Esophagus muscularis mucosa (tissue), 4 donors: Measurements from ENCODE around the gene UGT1A1. TPM values are rescaled to one million over a fixed set of nuclear protein-coding genes. Genes with fewer than 3 reads are reported as not detected.

ENCODE experiments used
- DNase-seq: peaks from one replicate; pipeline ENCODE4 v3.0.0-alpha.2; 2017; ENCODE audit errors: extremely low spot score
- H3K27ac ChIP-seq, 4 donors: fragments of 200-600 bp; sonication (generic); replicated peaks in 1 of 4; 1 replicate in 3 of 4; 2 replicates in 1 of 4; pipeline ENCODE4 v1.5.1; 2016 to 2019; ENCODE audit warnings: mild to moderate bottlenecking in 1 of 4
- H3K27me3 ChIP-seq, 4 donors: fragments of 200-600 bp; sonication (generic); one replicate each; pipeline versions ENCODE4 v1.5.1 to v1.6.0; 2016 to 2019
- H3K36me3 ChIP-seq, 4 donors: fragments of 200-600 bp; sonication (generic); one replicate each; pipeline ENCODE4 v1.5.1; 2016 to 2019
- H3K4me1 ChIP-seq, 4 donors: fragments of 200-600 bp; sonication (generic); one replicate each; pipeline ENCODE4 v1.5.1; 2016 to 2019
- H3K4me3 ChIP-seq, 4 donors: fragments of 200-600 bp; sonication (generic); 1 replicate in 2 of 4; 2 replicates in 2 of 4; pipeline ENCODE4 v1.5.1; 2016 to 2019; ENCODE audit warnings: mild to moderate bottlenecking in 4 of 4, moderate library complexity in 1 of 4
- H3K9me3 ChIP-seq, 4 donors: fragments of 200-600 bp; sonication (generic); 1 replicate in 3 of 4; 2 replicates in 1 of 4; pipeline ENCODE4 v1.5.1; 2016 to 2019
- EP300 ChIP-seq: sonication (generic); formaldehyde crosslinking; IDR thresholded peaks from one replicate; pipeline ENCODE4 v1.6.1; 2017; ENCODE audit warnings: antibody characterized with exemption
- POLR2A ChIP-seq: fragments of 450-650 bp; IDR thresholded peaks from one replicate; pipeline ENCODE4 v1.6.1; 2017; ENCODE audit warnings: antibody characterized with exemption, moderate library complexity, mild to moderate bottlenecking, low read depth
- POLR2AphosphoS5 ChIP-seq, 2 donors: sonication (generic); formaldehyde crosslinking; IDR thresholded peaks; one replicate each; pipeline ENCODE4 v1.6.1; 2017; ENCODE audit warnings: antibody characterized with exemption in 2 of 2
- WGBS: methylation state at CpG from one replicate; pipeline ENCODE4 v1.1.5; 2018; 5-methylcytosine and 5-hydroxymethylcytosine counted together
- intact Hi-C: fragments of 100-400 bp; cut with DNase I; formaldehyde crosslinking; loops from one replicate; pipeline ENCODE4 v1.15.1; 2023
- total RNA-seq, 4 donors: library from RNA; depleted of rRNA; stranded (reverse); fragments of >200 nt; gene quantifications; one replicate each; pipeline versions ENCODE4 v1.1.0 to v1.2.1, GENCODE V29; 2016
- TF ChIP-seq, protein P1 (sequence below), 3 experiments: fragments of 200-600 bp in 2 of 3; fragments of 450-650 bp in 1 of 3; sonication (generic) in 2 of 3; IDR thresholded peaks; one replicate each; pipeline ENCODE4 v1.5.1; 2017 to 2019; ENCODE audit warnings: antibody characterized with exemption in 3 of 3, mild to moderate bottlenecking in 2 of 3, moderate library complexity in 1 of 3

UGT1A1 gene
- total RNA-seq, result not detected

DNA sequence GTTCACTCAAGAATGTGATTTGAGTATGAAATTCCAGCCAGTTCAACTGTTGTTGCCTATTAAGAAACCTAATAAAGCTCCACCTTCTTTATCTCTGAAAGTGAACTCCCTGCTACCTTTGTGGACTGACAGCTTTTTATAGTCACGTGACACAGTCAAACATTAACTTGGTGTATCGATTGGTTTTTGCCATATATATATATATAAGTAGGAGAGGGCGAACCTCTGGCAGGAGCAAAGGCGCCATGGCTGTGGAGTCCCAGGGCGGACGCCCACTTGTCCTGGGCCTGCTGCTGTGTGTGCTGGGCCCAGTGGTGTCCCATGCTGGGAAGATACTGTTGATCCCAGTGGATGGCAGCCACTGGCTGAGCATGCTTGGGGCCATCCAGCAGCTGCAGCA is at the start of gene UGT1A1:
UGT1A1 (plus strand) TSS at position 228 of the 400 bp plus-strand sequence; CDS start at position 246, 18 bp downstream.
- TF ChIP-seq EP300 (no peak), POLR2A (no peak)
- DNase-seq, result no peak
- Histone ChIP-seq H3K4me3 (no peak within 1 kb of the TSS), H3K27me3 (peaks cover 0 to 14% (median 0%) of the 10 kb centered on the region in 4 donors), H3K27ac (no peak within 1 kb of the TSS), H3K36me3 (no peaks in the 10 kb centered on the region), H3K9me3 (no peaks in the 10 kb centered on the region), H3K4me1 (no peaks in the 10 kb centered on the region)
- intact Hi-C loops, result no loop called here
- 96% methylated on average over 6 of the region's 6 CpGs for WGBS

DNA sequence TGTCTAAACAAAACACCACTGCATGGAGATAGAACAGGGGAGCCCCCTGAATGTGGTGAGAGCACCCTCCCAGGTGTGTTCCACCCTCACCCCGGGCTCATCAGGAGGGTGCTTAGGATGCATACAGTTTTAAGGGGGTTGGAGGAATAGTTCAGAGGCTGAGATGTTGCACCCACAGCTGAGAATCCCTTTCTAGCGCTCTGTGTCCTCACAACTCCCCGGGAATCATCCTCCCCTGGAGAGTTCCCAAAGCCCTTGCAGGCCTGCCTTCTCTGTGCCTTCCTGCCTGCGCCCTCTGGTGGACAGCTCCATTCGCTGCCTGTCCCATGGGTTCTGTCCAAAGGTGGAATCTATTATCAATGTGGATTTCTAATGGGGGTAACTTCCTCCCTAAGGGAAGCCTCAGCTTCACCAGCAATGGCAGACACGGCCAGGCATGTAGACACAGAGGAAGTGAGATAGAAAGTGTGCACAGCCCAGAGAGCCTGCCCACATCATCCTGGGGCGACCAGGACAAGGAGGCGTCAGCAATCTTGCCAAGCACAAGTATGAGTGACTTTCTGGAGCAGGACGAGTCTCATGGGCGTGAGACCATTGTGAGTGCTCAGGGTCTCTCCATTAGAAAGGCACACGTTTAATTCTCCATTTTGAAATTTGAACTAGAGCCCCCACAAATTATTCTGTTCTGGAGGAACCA is 48.6 kb upstream of the UGT1A1 start:
- WGBS, result 48% methylated on average over 8 of the region's 11 CpGs
- H3K4me3 ChIP-seq, result no peak overlapping the region
- intact Hi-C loops, result no loop called here
- H3K27ac ChIP-seq, result no peak overlapping the region
- no peak for TF ChIP-seq EP300
- TF ChIP-seq, protein P1, sequence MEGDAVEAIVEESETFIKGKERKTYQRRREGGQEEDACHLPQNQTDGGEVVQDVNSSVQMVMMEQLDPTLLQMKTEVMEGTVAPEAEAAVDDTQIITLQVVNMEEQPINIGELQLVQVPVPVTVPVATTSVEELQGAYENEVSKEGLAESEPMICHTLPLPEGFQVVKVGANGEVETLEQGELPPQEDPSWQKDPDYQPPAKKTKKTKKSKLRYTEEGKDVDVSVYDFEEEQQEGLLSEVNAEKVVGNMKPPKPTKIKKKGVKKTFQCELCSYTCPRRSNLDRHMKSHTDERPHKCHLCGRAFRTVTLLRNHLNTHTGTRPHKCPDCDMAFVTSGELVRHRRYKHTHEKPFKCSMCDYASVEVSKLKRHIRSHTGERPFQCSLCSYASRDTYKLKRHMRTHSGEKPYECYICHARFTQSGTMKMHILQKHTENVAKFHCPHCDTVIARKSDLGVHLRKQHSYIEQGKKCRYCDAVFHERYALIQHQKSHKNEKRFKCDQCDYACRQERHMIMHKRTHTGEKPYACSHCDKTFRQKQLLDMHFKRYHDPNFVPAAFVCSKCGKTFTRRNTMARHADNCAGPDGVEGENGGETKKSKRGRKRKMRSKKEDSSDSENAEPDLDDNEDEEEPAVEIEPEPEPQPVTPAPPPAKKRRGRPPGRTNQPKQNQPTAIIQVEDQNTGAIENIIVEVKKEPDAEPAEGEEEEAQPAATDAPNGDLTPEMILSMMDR (IDR thresholded peaks at IDR 0.05), result peak; percentile 47 to 72 (median 47)
- peaks cover 0 to 15% (median 0%) of the 10 kb centered on the region in 4 donors for H3K27me3 ChIP-seq
- no peaks in the 10 kb centered on the region for H3K36me3 ChIP-seq
- no peak for DNase-seq
- H3K9me3 ChIP-seq, result no peaks in the 10 kb centered on the region
- no peaks in the 10 kb centered on the region for H3K4me1 ChIP-seq

DNA sequence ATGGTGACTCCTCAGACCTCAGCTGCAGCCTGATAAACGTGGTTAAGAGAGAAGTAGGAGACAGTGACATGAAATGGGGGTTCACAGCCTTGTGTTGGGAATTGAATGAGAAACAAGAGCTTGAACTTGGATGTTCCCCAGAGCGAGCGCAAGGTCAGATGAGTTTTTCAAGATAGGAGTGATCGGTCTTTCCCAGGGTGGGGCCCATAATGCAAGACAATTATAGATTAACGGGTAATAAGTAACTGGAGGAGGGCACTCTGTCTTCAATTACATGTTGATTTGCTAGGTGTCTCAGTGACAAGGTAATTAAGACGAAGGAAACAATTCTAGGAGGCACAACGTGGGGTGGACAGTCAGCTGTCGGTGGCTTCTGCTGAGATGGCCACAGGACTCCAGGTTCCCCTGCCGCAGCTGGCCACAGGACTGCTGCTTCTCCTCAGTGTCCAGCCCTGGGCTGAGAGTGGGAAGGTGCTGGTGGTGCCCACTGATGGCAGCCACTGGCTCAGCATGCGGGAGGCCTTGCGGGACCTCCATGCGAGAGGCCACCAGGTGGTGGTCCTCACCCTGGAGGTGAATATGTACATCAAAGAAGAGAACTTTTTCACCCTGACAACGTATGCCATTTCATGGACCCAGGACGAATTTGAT is 47.3 kb upstream of the UGT1A1 start, which contains the start of gene UGT1A5:
UGT1A5 (plus strand) TSS at position 297 of the 651 bp plus-strand sequence; CDS start at position 382, 85 bp downstream.
- intact Hi-C loops, result no loop called here
- WGBS, result 77% methylated on average over 11 of the region's 14 CpGs

DNA sequence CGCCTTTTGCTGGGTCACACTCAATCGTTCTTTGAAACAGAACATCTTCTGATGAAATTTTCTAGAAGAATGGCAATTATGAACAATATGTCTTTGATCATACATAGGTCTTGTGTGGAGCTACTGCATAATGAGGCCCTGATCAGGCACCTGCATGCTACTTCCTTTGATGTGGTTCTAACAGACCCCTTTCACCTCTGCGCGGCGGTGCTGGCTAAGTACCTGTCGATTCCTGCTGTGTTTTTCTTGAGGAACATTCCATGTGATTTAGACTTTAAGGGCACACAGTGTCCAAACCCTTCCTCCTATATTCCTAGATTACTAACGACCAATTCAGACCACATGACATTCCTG is 46.8 kb upstream of the UGT1A1 start:
- H3K9me3 ChIP-seq, result no peaks in the 10 kb centered on the region
- no peak for TF ChIP-seq EP300
- TF ChIP-seq POLR2A, result no peak
- TF ChIP-seq, protein P1 (IDR thresholded peaks at IDR 0.05), result no peak
- TF ChIP-seq POLR2AphosphoS5 (IDR thresholded peaks at IDR 0.05), result no peak
- DNase-seq, result no peak
- no peak overlapping the region for H3K4me3 ChIP-seq
- H3K36me3 ChIP-seq, result no peaks in the 10 kb centered on the region
- H3K27me3 ChIP-seq, result peaks cover 0 to 32% (median 0%) of the 10 kb centered on the region in 4 donors
- no peak overlapping the region for H3K27ac ChIP-seq
- H3K4me1 ChIP-seq, result no peaks in the 10 kb centered on the region
- 86% methylated on average over 7 of the region's 7 CpGs for WGBS
- intact Hi-C loops, result no loop called here

More for the DNA sequence above, 47.3 kb upstream of the UGT1A1 start, which contains the start of gene UGT1A5:
- DNase-seq, result no peak
- Histone ChIP-seq H3K27me3 (peaks cover 0 to 27% (median 0%) of the 10 kb centered on the region in 4 donors), H3K27ac (no peak within 1 kb of the TSS), H3K4me3 (no peak within 1 kb of the TSS), H3K36me3 (no peaks in the 10 kb centered on the region), H3K4me1 (no peaks in the 10 kb centered on the region), H3K9me3 (no peaks in the 10 kb centered on the region)
- no peak for TF ChIP-seq POLR2A
- TF ChIP-seq POLR2AphosphoS5 (IDR thresholded peaks at IDR 0.05), result no peak
- TF ChIP-seq, protein P1 (IDR thresholded peaks at IDR 0.05), result no peak
- no peak for TF ChIP-seq EP300

DNA sequence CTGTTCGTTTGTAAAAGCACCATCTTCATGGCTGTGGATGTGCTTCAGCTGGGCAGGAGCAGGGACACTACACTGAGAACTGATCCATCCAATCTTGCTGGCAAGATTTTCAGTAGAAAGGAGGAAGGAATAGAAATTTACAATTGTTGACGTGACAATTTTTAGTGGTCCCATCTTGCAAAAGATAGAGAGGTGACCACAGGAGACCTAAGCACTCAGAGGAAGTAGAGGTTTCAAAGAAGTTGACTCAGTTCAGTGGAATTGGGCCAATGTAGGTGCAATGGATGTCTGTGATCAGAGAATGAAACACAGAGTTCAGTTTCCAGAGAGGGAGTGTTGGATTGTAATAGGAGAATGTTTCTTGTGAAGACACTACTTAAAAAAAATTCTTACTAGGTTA is 45.9 kb upstream of the UGT1A1 start:
- no peak for TF ChIP-seq POLR2AphosphoS5 (IDR thresholded peaks at IDR 0.05)
- TF ChIP-seq EP300, result no peak
- TF ChIP-seq, protein P1 (IDR thresholded peaks at IDR 0.05), result no peak
- TF ChIP-seq POLR2A, result no peak
- Histone ChIP-seq H3K36me3 (no peaks in the 10 kb centered on the region), H3K27me3 (peaks cover 0 to 32% (median 0%) of the 10 kb centered on the region in 4 donors), H3K27ac (no peak overlapping the region), H3K9me3 (no peaks in the 10 kb centered on the region), H3K4me1 (no peaks in the 10 kb centered on the region), H3K4me3 (no peak overlapping the region)
- no peak for DNase-seq
- 87% methylated on average over 2 of the region's 2 CpGs for WGBS
- intact Hi-C loops, result no loop called here
